Vagina (tissue), 2 donors: Measurements from ENCODE around the gene FAM120C.

Source experiments
- CTCF ChIP-seq, 3 experiments: fragments of 450-650 bp in 2 of 3; fragments of 200-600 bp in 1 of 3; sonication (generic) in 1 of 3; IDR thresholded peaks; one replicate each; pipeline ENCODE4 v1.5.1; 2017 to 2019; ENCODE audit warnings: antibody characterized with exemption in 3 of 3, mild to moderate bottlenecking in 2 of 3, moderate library complexity in 2 of 3
- POLR2A ChIP-seq, 2 donors: fragments of 450-650 bp; IDR thresholded peaks; one replicate each; pipeline ENCODE4 v1.6.1; 2017; ENCODE audit warnings: antibody characterized with exemption in 2 of 2, mild to moderate bottlenecking in 2 of 2, moderate library complexity in 2 of 2
- POLR2AphosphoS5 ChIP-seq, 2 donors: sonication (generic); formaldehyde crosslinking; IDR thresholded peaks; one replicate each; pipeline ENCODE4 v1.9.0; 2017; ENCODE audit warnings: antibody characterized with exemption in 2 of 2, mild to moderate bottlenecking in 2 of 2, low read depth in 1 of 2; ENCODE audit not compliant: insufficient read depth in 1 of 2

- no peak for TF ChIP-seq CTCF (IDR thresholded peaks at IDR 0.05)
- TF ChIP-seq POLR2AphosphoS5 (IDR thresholded peaks at IDR 0.05; ENCODE audit: insufficient read depth in 1 of 2, low read depth in 1 of 2) = no peak
- no peak for TF ChIP-seq POLR2A (IDR thresholded peaks at IDR 0.05)
Observed at GRCh38 chrX:54213603-54214002, 30.5 kb upstream of the FAM120C start.
